Measurements from ENCODE around the gene LYAR.

- TF ChIP-seq CTCF (IDR thresholded peaks at IDR 0.05; ENCODE audit: insufficient read depth, low read depth, low read length) (no peak), EZH2 (IDR thresholded peaks at IDR 0.05; ENCODE audit: insufficient read depth, low read length) (no peak)
Observed at GRCh38 chr4:4302001-4302400, 12.0 kb upstream of the LYAR start.

All from astrocyte (in vitro differentiated cells and primary cell).